Ishikawa (cell line): ENCODE results near the gene ERAL1.

Experiments used
- CEBPB ChIP-seq: IDR thresholded peaks from 2 replicates; pipeline ENCODE4 v1.6.1; 2012
- CREB1 ChIP-seq: IDR thresholded peaks from 2 replicates; pipeline ENCODE4 v1.6.1; 2012; ENCODE audit warnings: low read depth
- EGR1 ChIP-seq: IDR thresholded peaks from 2 replicates; pipeline ENCODE4 v1.6.1; 2012
- EP300 ChIP-seq: IDR thresholded peaks from 2 replicates; pipeline ENCODE4 v1.6.1; 2012; ENCODE audit warnings: borderline replicate concordance
- FOXM1 ChIP-seq: IDR thresholded peaks from 2 replicates; pipeline ENCODE4 v1.6.1; 2012; ENCODE audit warnings: low read depth, borderline replicate concordance
- MAX ChIP-seq: IDR thresholded peaks from 2 replicates; pipeline ENCODE4 v1.6.1; 2012
- NFIC ChIP-seq: IDR thresholded peaks from 2 replicates; pipeline ENCODE4 v1.6.1; 2012
- RAD21 ChIP-seq: IDR thresholded peaks from 2 replicates; pipeline ENCODE4 v1.6.1; 2012; ENCODE audit warnings: low read depth
- TAF1 ChIP-seq: IDR thresholded peaks from 2 replicates; pipeline ENCODE4 v1.6.1; 2012; ENCODE audit warnings: low read depth, mild to moderate bottlenecking
- TCF12 ChIP-seq: IDR thresholded peaks from 2 replicates; pipeline ENCODE4 v1.6.1; 2012; ENCODE audit warnings: low read depth
- USF1 ChIP-seq: IDR thresholded peaks from 2 replicates; pipeline ENCODE4 v1.6.1; 2012
- YY1 ChIP-seq: IDR thresholded peaks from 2 replicates; pipeline ENCODE4 v1.6.1; 2012; ENCODE audit warnings: low read depth
- TF ChIP-seq, protein P1 (sequence below): IDR thresholded peaks from 2 replicates; pipeline ENCODE4 v1.6.1; 2012; ENCODE audit warnings: low read depth, mild to moderate bottlenecking

- no peak for TF ChIP-seq EP300
- TF ChIP-seq MAX, result no peak
- TF ChIP-seq TCF12, result no peak
- no peak for TF ChIP-seq RAD21
- TF ChIP-seq, protein P1, sequence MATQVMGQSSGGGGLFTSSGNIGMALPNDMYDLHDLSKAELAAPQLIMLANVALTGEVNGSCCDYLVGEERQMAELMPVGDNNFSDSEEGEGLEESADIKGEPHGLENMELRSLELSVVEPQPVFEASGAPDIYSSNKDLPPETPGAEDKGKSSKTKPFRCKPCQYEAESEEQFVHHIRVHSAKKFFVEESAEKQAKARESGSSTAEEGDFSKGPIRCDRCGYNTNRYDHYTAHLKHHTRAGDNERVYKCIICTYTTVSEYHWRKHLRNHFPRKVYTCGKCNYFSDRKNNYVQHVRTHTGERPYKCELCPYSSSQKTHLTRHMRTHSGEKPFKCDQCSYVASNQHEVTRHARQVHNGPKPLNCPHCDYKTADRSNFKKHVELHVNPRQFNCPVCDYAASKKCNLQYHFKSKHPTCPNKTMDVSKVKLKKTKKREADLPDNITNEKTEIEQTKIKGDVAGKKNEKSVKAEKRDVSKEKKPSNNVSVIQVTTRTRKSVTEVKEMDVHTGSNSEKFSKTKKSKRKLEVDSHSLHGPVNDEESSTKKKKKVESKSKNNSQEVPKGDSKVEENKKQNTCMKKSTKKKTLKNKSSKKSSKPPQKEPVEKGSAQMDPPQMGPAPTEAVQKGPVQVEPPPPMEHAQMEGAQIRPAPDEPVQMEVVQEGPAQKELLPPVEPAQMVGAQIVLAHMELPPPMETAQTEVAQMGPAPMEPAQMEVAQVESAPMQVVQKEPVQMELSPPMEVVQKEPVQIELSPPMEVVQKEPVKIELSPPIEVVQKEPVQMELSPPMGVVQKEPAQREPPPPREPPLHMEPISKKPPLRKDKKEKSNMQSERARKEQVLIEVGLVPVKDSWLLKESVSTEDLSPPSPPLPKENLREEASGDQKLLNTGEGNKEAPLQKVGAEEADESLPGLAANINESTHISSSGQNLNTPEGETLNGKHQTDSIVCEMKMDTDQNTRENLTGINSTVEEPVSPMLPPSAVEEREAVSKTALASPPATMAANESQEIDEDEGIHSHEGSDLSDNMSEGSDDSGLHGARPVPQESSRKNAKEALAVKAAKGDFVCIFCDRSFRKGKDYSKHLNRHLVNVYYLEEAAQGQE, result no peak
- TF ChIP-seq CEBPB, result no peak
- no peak for TF ChIP-seq TAF1
- TF ChIP-seq CREB1, result no peak
- no peak for TF ChIP-seq EGR1
- TF ChIP-seq YY1, result no peak
- TF ChIP-seq NFIC, result no peak
- TF ChIP-seq USF1, result no peak
- TF ChIP-seq FOXM1, result no peak
Measured at GRCh38 chr17:28880572-28880945, 25.7 kb downstream of the ERAL1 start.
